Smooth muscle cell (in vitro differentiated cells): ENCODE data around the gene CLRN3. TPM values are rescaled to one million over a fixed set of nuclear protein-coding genes. Genes with fewer than 3 reads are reported as not detected.
A peak's percentile ranks its signal among the peaks of the same experiment; 100 is the strongest.

ENCODE experiments used
- DNase-seq: peaks from one replicate; lab custom pipeline; 2025; ENCODE audit not compliant: unreplicated experiment; lab: John Stamatoyannopoulos, UW
- H2AFZ ChIP-seq: fragments of 200-600 bp; sonication (generic); 2 replicates; pipeline ENCODE4 v1.6.0; 2016; ENCODE audit warnings: antibody characterized with exemption, low read depth, mild to moderate bottlenecking
- H3F3A ChIP-seq: fragments of 200-600 bp; sonication (generic); 2 replicates; pipeline ENCODE4 v1.6.0; 2017; ENCODE audit warnings: antibody characterized with exemption, low read depth
- H3K27ac ChIP-seq: fragments of 200-600 bp; sonication (generic); 2 replicates; pipeline ENCODE4 v1.5.1; 2016; ENCODE audit warnings: low read depth, mild to moderate bottlenecking
- H3K27me3 ChIP-seq: fragments of 200-600 bp; sonication (generic); 2 replicates; pipeline ENCODE4 v1.6.1; 2016; ENCODE audit warnings: low read depth, mild to moderate bottlenecking
- H3K36me3 ChIP-seq: fragments of 200-600 bp; sonication (generic); 2 replicates; pipeline ENCODE4 v1.5.1; 2016; ENCODE audit warnings: low read depth
- H3K4me1 ChIP-seq: fragments of 200-600 bp; sonication (generic); 2 replicates; pipeline ENCODE4 v1.5.1; 2016; ENCODE audit warnings: low read depth
- H3K4me2 ChIP-seq: fragments of 200-600 bp; sonication (generic); 2 replicates; pipeline ENCODE4 v1.6.0; 2016; ENCODE audit warnings: mild to moderate bottlenecking
- H3K4me3 ChIP-seq: fragments of 200-600 bp; sonication (generic); 2 replicates; pipeline ENCODE4 v1.5.1; 2016; ENCODE audit warnings: mild to moderate bottlenecking
- H3K79me2 ChIP-seq: fragments of 200-600 bp; sonication (generic); 2 replicates; pipeline ENCODE4 v1.6.0; 2016; ENCODE audit warnings: low read depth, mild to moderate bottlenecking
- H3K9ac ChIP-seq: fragments of 200-600 bp; sonication (generic); 2 replicates; pipeline ENCODE4 v1.6.0; 2016; ENCODE audit warnings: low read depth
- H3K9me3 ChIP-seq: fragments of 200-600 bp; sonication (generic); replicated peaks from 2 replicates; pipeline ENCODE4 v1.5.1; 2016; ENCODE audit warnings: low read depth
- H4K20me1 ChIP-seq: fragments of 200-600 bp; sonication (generic); 2 replicates; pipeline ENCODE4 v1.6.0; 2016; ENCODE audit warnings: low read depth
- CTCF ChIP-seq: fragments of 200-600 bp; sonication (generic); IDR thresholded peaks from 2 replicates; pipeline ENCODE4 v1.5.1; 2017; ENCODE audit warnings: borderline replicate concordance, mild to moderate bottlenecking, antibody characterized with exemption; ENCODE audit not compliant: insufficient read depth, poor library complexity, severe bottlenecking
- WGBS: methylation state at CpG from one replicate; pipeline ENCODE4 v1.1.7; 2016; ENCODE audit warnings: low lambda C conversion rate; 5-methylcytosine and 5-hydroxymethylcytosine counted together
- polyA plus RNA-seq: library from polyadenylated mRNA; unstranded; fragments of >200 nt; fragmentation: Nextera tagmentation; extraction: Ambion mirVana; gene quantifications from 2 replicates; pipeline ENCODE4 v1.2.1, GENCODE V29; 2016
- total RNA-seq: library from RNA; depleted of rRNA; stranded (reverse); fragments of >200 nt; gene quantifications from 2 replicates; pipeline ENCODE4 v1.2.3, GENCODE V29; 2014

CLRN3 gene
- total and polyA plus RNA-seq, 2 experiments from 2014 or later, result not detected

GRCh38 chr10:127853868-127854768 is 38.6 kb downstream of the CLRN3 start:
- Histone ChIP-seq H3F3A (no peaks in the 10 kb centered on the region), H3K27me3 (peaks cover 7% of the 10 kb centered on the region), H4K20me1 (no peaks in the 10 kb centered on the region), H3K4me2 (no peak overlapping the region), H3K79me2 (no peaks in the 10 kb centered on the region), H3K27ac (no peak overlapping the region), H3K36me3 (no peaks in the 10 kb centered on the region), H3K4me3 (no peak overlapping the region), H3K9ac (no peak overlapping the region), H3K4me1 (peaks cover 7% of the 10 kb centered on the region), H3K9me3 (no peaks in the 10 kb centered on the region), H2AFZ (no peak overlapping the region)
- 37% methylated on average over 19 of the region's 19 CpGs for WGBS
- peak; percentile 65 for TF ChIP-seq CTCF
- peak; percentile 3 for DNase-seq

- no peak overlapping the region for H2AFZ ChIP-seq
- H3K36me3 ChIP-seq, result no peaks in the 10 kb centered on the region
- peaks cover 7% of the 10 kb centered on the region for H3K4me1 ChIP-seq
- no peaks in the 10 kb centered on the region for H3F3A ChIP-seq
- no peaks in the 10 kb centered on the region for H4K20me1 ChIP-seq
- no peaks in the 10 kb centered on the region for H3K9me3 ChIP-seq
- no peak for TF ChIP-seq CTCF
- DNase-seq, result no peak
- no peak overlapping the region for H3K9ac ChIP-seq
- no peak overlapping the region for H3K4me2 ChIP-seq
- H3K4me3 ChIP-seq, result no peak overlapping the region
- WGBS, result 85% methylated on average over 7 of the region's 7 CpGs
- peaks cover 7% of the 10 kb centered on the region for H3K27me3 ChIP-seq
- H3K79me2 ChIP-seq, result no peaks in the 10 kb centered on the region
- no peak overlapping the region for H3K27ac ChIP-seq
Observed at GRCh38 chr10:127852456-127852855, 40.3 kb downstream of the CLRN3 start.

DNA sequence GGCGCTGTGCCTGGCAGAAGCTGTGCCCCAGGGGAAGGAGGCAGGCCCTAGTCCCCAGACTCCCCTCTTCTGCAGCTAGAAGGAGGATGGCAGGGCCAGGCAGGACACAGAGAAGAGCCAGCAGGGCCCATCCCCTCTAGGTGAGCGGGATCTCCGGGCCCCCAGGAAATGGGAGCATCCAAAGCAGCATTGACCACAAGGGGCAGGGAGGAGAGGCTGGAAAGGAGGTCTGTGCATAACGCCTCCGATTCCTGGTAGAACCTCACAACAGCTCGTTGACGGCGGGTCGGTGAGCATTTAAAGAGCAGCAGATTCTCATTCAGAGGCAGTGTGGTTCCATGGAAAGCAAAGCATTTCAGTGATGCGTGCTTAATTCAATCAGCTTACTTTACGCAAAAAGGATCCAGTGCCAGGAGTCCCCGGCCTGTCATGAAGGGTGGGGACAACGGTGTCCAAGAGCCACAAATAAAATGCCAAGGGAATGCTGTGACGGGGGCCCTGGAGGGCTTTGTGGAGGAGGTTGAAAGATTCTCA is 41.0 kb downstream of the CLRN3 start:
- 91% methylated on average over 14 of the region's 14 CpGs for WGBS
- Histone ChIP-seq H3K27ac (no peak overlapping the region), H3K4me3 (no peak overlapping the region), H3K4me1 (peaks cover 7% of the 10 kb centered on the region), H3K4me2 (no peak overlapping the region), H3K36me3 (no peaks in the 10 kb centered on the region), H3K9me3 (no peaks in the 10 kb centered on the region), H3F3A (no peaks in the 10 kb centered on the region), H3K9ac (no peak overlapping the region), H2AFZ (no peak overlapping the region), H3K27me3 (peaks cover 10% of the 10 kb centered on the region), H3K79me2 (no peaks in the 10 kb centered on the region), H4K20me1 (no peaks in the 10 kb centered on the region)
- TF ChIP-seq CTCF, result no peak
- no peak for DNase-seq

- Histone ChIP-seq H3F3A (no peaks in the 10 kb centered on the region), H3K4me3 (no peak overlapping the region), H3K4me1 (peaks cover 7% of the 10 kb centered on the region), H3K36me3 (no peaks in the 10 kb centered on the region), H2AFZ (no peak overlapping the region), H3K4me2 (no peak overlapping the region), H3K9ac (no peak overlapping the region), H3K27ac (no peak overlapping the region), H3K79me2 (no peaks in the 10 kb centered on the region), H3K9me3 (no peaks in the 10 kb centered on the region), H3K27me3 (peaks cover 18% of the 10 kb centered on the region), H4K20me1 (no peaks in the 10 kb centered on the region)
- DNase-seq, result no peak
- no peak for TF ChIP-seq CTCF
- WGBS, result 85% methylated on average over 8 of the region's 10 CpGs
Observed at GRCh38 chr10:127850944-127851343, 41.8 kb downstream of the CLRN3 start.
